ENCODE results near the gene BEX5.
"Not testable (repeated sequence)": the region's sequence is repeated elsewhere in the genome, so short reads cannot be mapped to it uniquely, and the experiment has no call there.

BEX5 gene

DNA sequence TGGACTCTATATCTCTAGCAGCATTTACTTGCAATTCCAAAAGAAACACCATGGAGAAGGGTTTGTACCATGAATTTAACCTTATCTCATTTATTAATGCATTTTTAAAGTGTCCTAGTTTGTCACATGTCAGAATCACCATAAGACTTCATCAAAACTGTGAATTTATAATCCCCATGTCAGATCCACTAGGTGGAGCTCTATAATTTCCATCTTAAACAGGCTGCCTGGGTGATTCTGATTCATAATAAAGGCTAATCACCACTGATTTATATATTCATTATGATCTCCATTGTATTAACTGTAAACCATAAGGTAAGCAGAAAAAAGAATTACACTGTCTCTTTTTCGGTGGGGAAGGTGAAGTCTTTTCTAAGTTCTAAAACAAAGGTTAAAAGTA lies 26.3 kb downstream of the BEX5 start:
- TF ChIP-seq, protein P1, sequence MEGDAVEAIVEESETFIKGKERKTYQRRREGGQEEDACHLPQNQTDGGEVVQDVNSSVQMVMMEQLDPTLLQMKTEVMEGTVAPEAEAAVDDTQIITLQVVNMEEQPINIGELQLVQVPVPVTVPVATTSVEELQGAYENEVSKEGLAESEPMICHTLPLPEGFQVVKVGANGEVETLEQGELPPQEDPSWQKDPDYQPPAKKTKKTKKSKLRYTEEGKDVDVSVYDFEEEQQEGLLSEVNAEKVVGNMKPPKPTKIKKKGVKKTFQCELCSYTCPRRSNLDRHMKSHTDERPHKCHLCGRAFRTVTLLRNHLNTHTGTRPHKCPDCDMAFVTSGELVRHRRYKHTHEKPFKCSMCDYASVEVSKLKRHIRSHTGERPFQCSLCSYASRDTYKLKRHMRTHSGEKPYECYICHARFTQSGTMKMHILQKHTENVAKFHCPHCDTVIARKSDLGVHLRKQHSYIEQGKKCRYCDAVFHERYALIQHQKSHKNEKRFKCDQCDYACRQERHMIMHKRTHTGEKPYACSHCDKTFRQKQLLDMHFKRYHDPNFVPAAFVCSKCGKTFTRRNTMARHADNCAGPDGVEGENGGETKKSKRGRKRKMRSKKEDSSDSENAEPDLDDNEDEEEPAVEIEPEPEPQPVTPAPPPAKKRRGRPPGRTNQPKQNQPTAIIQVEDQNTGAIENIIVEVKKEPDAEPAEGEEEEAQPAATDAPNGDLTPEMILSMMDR (IDR thresholded peaks at IDR 0.05; ENCODE audit: low read depth, low read length): peak; percentile 42
- DNase-seq (ENCODE audit: extremely low read depth, low read depth): no peak

DNA sequence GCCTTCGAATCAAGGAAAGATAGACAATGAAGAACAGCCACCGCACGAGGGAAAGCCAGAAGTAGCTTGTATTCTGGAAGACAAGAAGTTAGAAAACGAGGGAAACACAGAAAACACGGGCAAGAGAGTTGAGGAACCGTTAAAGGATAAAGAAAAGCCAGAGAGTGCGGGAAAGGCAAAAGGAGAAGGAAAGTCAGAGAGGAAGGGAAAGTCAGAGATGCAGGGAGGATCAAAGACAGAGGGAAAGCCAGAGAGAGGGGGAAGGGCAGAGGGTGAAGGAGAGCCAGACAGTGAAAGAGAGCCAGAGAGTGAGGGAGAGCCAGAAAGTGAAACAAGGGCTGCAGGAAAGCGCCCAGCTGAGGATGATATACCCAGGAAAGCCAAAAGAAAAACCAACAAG lies 28.9 kb downstream of the BEX5 start:
- no peak for DNase-seq (ENCODE audit: extremely low read depth, low read depth)
- TF ChIP-seq, protein P1 (IDR thresholded peaks at IDR 0.05; ENCODE audit: low read depth, low read length): no peak

- not testable (repeated sequence) for DNase-seq (ENCODE audit: extremely low read depth, low read depth)
Observed at GRCh38 chrX:102126080-102126818, 29.5 kb downstream of the BEX5 start.

GRCh38 chrX:102125436-102125835 lies 30.3 kb downstream of the BEX5 start, which contains the start of gene TCEAL2:
Gene TCEAL2, plus strand, starts transcription at chrX:102125679. Its CDS starts 1,152 bp downstream, at chrX:102126831.
- DNase-seq (ENCODE audit: extremely low read depth, low read depth): not testable (repeated sequence)

DNA sequence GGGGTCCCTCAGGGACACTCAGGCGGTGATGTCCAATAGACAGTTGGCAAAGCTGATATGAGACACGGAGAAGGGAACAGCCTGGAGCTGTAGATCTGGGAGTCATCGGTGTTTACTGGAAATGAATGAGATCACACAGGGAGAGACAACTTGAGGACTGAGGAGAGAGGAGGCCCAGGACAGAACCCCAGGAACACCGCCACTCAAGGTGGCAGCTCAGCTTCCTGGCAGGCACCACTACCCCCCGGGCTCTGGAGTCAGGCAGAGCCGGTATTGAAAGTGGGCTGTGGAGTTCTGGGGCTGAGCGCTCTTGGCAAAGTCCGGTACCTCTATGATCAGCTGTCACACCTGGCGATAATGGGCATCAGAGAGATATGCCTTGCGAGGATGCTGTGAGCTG lies 30.8 kb downstream of the BEX5 start:
- not testable (repeated sequence) for DNase-seq (ENCODE audit: extremely low read depth, low read depth)

DNA sequence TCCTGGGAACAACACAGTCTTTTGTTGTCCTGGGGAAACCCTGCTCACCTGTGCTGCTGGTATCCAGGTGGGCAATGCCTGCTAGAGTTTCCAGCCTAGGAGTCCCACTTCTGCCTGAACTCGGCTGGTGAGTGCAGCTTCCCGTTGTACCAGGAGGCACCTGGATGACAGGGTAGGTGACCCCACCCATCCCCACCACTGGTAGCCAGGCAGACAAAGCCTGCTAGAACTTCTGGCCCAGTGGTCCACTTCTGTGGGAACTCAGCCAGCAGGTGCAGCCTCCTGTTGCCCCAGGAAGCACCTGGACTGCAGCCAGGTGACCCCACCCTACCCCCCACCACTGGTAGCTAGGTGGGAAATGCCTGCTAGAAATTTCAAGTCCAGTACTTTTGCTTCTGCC lies 40.0 kb downstream of the BEX5 start:
- no peak for DNase-seq (ENCODE audit: extremely low read depth, low read depth)
- TF ChIP-seq, protein P1 (IDR thresholded peaks at IDR 0.05; ENCODE audit: low read depth, low read length): no peak

GRCh38 chrX:102113367-102113766 lies 42.4 kb downstream of the BEX5 start:
- TF ChIP-seq, protein P1 (IDR thresholded peaks at IDR 0.05; ENCODE audit: low read depth, low read length): no peak
- no peak for DNase-seq (ENCODE audit: extremely low read depth, low read depth)

Data from AG09319 (cell line).